Activated CD8-positive, alpha-beta memory T cell treated with anti-CD3 and anti-CD28 coated beads, Interleukin-2, amount 50 U/mL, for 24 hours (primary cell): Measurements from ENCODE around the gene PM20D2.
A peak's percentile ranks its signal among the peaks of the same experiment; 100 is the strongest.
"Not testable (repeated sequence)": the region's sequence is repeated elsewhere in the genome, so short reads cannot be mapped to it uniquely, and the experiment has no call there.

ENCODE experiments used
- DNase-seq: peaks from one replicate; pipeline ENCODE4 v3.0.0-alpha.2; 2020; ENCODE audit errors: extremely low read depth

The PM20D2 gene

GRCh38 chr6:89145956-89146717, at the start of gene PM20D2:
PM20D2 (plus strand) TSS chr6:89146055; CDS start chr6:89146145, 90 bp downstream.
- peak; percentile 28 for DNase-seq

- no peak for DNase-seq
Measured at GRCh38 chr6:89098461-89098860, 47.4 kb upstream of the PM20D2 start.

GRCh38 chr6:89100114-89100513, 45.7 kb upstream of the PM20D2 start:
- DNase-seq, result no peak

GRCh38 chr6:89110284-89110683, 35.6 kb upstream of the PM20D2 start:
- DNase-seq, result no peak

GRCh38 chr6:89111933-89112332, 33.9 kb upstream of the PM20D2 start:
- no peak for DNase-seq

- no peak for DNase-seq
Measured at GRCh38 chr6:89116702-89117101, 29.2 kb upstream of the PM20D2 start.

GRCh38 chr6:89117211-89118108, 28.4 kb upstream of the PM20D2 start, which contains the start of gene SRSF12:
SRSF12 (minus strand) TSS chr6:89118071; CDS start chr6:89117887, 184 bp downstream.
- no peak for DNase-seq

- DNase-seq, result no peak
Measured at GRCh38 chr6:89118931-89119330, 26.9 kb upstream of the PM20D2 start.

GRCh38 chr6:89120371-89120770, 25.5 kb upstream of the PM20D2 start:
- no peak for DNase-seq

GRCh38 chr6:89121934-89122333, 23.9 kb upstream of the PM20D2 start:
- DNase-seq, result no peak

- no peak for DNase-seq
Measured at GRCh38 chr6:89122625-89123024, 23.2 kb upstream of the PM20D2 start.

- DNase-seq, result not testable (repeated sequence)
Measured at GRCh38 chr6:89128256-89128671, 17.6 kb upstream of the PM20D2 start.

GRCh38 chr6:89131599-89131998, 14.3 kb upstream of the PM20D2 start:
- no peak for DNase-seq

GRCh38 chr6:89132057-89132456, 13.8 kb upstream of the PM20D2 start:
- DNase-seq, result no peak

GRCh38 chr6:89133981-89134380, 11.9 kb upstream of the PM20D2 start:
- no peak for DNase-seq

- DNase-seq, result no peak
Measured at GRCh38 chr6:89134723-89135122, 11.1 kb upstream of the PM20D2 start.

GRCh38 chr6:89138173-89138572, 7.7 kb upstream of the PM20D2 start:
- no peak for DNase-seq

- DNase-seq, result no peak
Measured at GRCh38 chr6:89139509-89140346, 6.1 kb upstream of the PM20D2 start.

GRCh38 chr6:89140347-89141156, 5.3 kb upstream of the PM20D2 start:
- no peak for DNase-seq

- no peak for DNase-seq
Measured at GRCh38 chr6:89144354-89144906, 1.4 kb upstream of the PM20D2 start.
